ENCODE data around the gene IRF7. TPM values are rescaled to one million over a fixed set of nuclear protein-coding genes. Genes with fewer than 3 reads are reported as not detected.

IRF7 gene
- polyA plus RNA-seq, 1 experiment, result 6.1 TPM

DNA sequence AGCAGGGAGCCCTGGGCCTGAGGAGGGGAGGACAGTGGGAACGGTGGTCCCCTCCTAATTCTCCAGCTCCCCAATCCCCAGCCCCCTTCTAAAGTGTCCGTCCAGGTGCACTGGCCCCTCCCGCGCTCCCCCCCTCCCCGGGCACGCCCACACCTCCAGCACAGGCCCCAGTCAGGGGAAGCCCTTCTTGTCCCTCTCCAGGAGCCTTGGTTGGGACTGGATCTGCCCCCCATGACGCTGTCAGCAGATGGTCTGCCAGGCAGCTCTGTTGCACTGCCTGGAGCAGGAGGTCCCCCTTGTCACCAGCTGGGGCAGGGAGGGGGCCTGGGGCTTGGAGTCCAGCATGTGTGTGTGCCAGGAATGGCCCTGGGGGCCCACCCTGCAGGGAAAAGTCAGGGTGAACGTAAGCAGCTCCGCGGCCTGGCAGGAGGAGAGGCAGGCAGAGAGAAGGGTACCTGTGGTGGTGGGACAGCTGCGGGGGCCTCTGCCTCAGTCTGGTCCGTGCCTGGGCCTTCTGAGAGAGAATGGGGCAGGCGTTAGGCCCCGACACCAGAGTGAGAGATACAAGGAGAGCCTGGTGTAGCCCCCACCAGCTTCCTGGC, 1.6 kb downstream of the IRF7 start:
- Histone ChIP-seq H3K27me3 (ENCODE audit: control insufficient read depth, insufficient read depth, low read length) (no peaks in the 10 kb centered on the region), H3K36me3 (ENCODE audit: control insufficient read depth, insufficient read depth, low read length) (peaks cover 37% of the 10 kb centered on the region), H3K4me3 (ENCODE audit: low read depth, low read length) (no peak overlapping the region)
- CTCF ChIA-PET, result no interaction called here
- POLR2A ChIA-PET, result no interaction called here
- no peak for DNase-seq (ENCODE audit: low read depth)
- TF ChIP-seq, protein P1, sequence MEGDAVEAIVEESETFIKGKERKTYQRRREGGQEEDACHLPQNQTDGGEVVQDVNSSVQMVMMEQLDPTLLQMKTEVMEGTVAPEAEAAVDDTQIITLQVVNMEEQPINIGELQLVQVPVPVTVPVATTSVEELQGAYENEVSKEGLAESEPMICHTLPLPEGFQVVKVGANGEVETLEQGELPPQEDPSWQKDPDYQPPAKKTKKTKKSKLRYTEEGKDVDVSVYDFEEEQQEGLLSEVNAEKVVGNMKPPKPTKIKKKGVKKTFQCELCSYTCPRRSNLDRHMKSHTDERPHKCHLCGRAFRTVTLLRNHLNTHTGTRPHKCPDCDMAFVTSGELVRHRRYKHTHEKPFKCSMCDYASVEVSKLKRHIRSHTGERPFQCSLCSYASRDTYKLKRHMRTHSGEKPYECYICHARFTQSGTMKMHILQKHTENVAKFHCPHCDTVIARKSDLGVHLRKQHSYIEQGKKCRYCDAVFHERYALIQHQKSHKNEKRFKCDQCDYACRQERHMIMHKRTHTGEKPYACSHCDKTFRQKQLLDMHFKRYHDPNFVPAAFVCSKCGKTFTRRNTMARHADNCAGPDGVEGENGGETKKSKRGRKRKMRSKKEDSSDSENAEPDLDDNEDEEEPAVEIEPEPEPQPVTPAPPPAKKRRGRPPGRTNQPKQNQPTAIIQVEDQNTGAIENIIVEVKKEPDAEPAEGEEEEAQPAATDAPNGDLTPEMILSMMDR (IDR thresholded peaks at IDR 0.05; ENCODE audit: insufficient read depth, low read depth, low read length), result no peak

GRCh38 chr11:613369-613968, 2.3 kb downstream of the IRF7 start:
- H3K36me3 ChIP-seq (ENCODE audit: control insufficient read depth, insufficient read depth, low read length), result peaks cover 42% of the 10 kb centered on the region
- H3K27me3 ChIP-seq (ENCODE audit: control insufficient read depth, insufficient read depth, low read length), result no peaks in the 10 kb centered on the region
- no peak for DNase-seq (ENCODE audit: low read depth)
- no peak overlapping the region for H3K4me3 ChIP-seq (ENCODE audit: low read depth, low read length)
- ChIA-PET CTCF (no interaction called here), POLR2A (no interaction called here)
- TF ChIP-seq, protein P1 (IDR thresholded peaks at IDR 0.05; ENCODE audit: insufficient read depth, low read depth, low read length), result no peak

- DNase-seq (ENCODE audit: low read depth), result no peak
- H3K36me3 ChIP-seq (ENCODE audit: control insufficient read depth, insufficient read depth, low read length), result peaks cover 41% of the 10 kb centered on the region
- ChIA-PET POLR2A (no interaction called here), CTCF (interaction anchor here (0.8 kb wide), 1 partner anchor 68 kb away, joined by 3 read pairs; no protein-coding TSS in a partner anchor)
- no peaks in the 10 kb centered on the region for H3K27me3 ChIP-seq (ENCODE audit: control insufficient read depth, insufficient read depth, low read length)
- H3K4me3 ChIP-seq (ENCODE audit: low read depth, low read length), result no peak overlapping the region
- TF ChIP-seq, protein P1 (IDR thresholded peaks at IDR 0.05; ENCODE audit: insufficient read depth, low read depth, low read length), result no peak
Observed at GRCh38 chr11:612961-613300, 2.8 kb downstream of the IRF7 start.

GRCh38 chr11:612201-612960, 3.4 kb downstream of the IRF7 start:
- no peak overlapping the region for H3K4me3 ChIP-seq (ENCODE audit: low read depth, low read length)
- H3K36me3 ChIP-seq (ENCODE audit: control insufficient read depth, insufficient read depth, low read length), result peaks cover 41% of the 10 kb centered on the region
- no peak for DNase-seq (ENCODE audit: low read depth)
- CTCF ChIA-PET, result interaction anchor here (0.6 to 1.3 kb wide), 4 partner anchors 9 to 236 kb away, joined by 3 to 6 read pairs (median 4); no protein-coding TSS in a partner anchor
- POLR2A ChIA-PET, result no interaction called here
- TF ChIP-seq, protein P1 (IDR thresholded peaks at IDR 0.05; ENCODE audit: insufficient read depth, low read depth, low read length), result peak; percentile 35
- H3K27me3 ChIP-seq (ENCODE audit: control insufficient read depth, insufficient read depth, low read length), result no peaks in the 10 kb centered on the region

All from BJ (cell line).